Activated CD4-positive, alpha-beta T cell treated with anti-CD3 and anti-CD28 coated beads for 48 hours (primary cell): ENCODE measurements around the gene TMEM131L.
"Not testable (repeated sequence)": the region's sequence is repeated elsewhere in the genome, so short reads cannot be mapped to it uniquely, and the experiment has no call there.

Experiments used
- DNase-seq: peaks from one replicate; pipeline ENCODE4 v3.0.0-alpha.2; 2020

The TMEM131L gene

GRCh38 chr4:153545822-153546221, 79.7 kb downstream of the TMEM131L start:
- no peak for DNase-seq

- DNase-seq = no peak
Observed at GRCh38 chr4:153546280-153546679, 80.1 kb downstream of the TMEM131L start.

GRCh38 chr4:153547520-153547919, 81.4 kb downstream of the TMEM131L start:
- DNase-seq = no peak

- DNase-seq = not testable (repeated sequence)
Observed at GRCh38 chr4:153548907-153549306, 82.7 kb downstream of the TMEM131L start.

- DNase-seq = peak; percentile 32
Observed at GRCh38 chr4:153549405-153549804, 83.2 kb downstream of the TMEM131L start.

GRCh38 chr4:153553155-153553818, 87.1 kb downstream of the TMEM131L start:
- DNase-seq = no peak

GRCh38 chr4:153553819-153554170, 87.6 kb downstream of the TMEM131L start:
- DNase-seq = no peak

- DNase-seq = no peak
Observed at GRCh38 chr4:153555730-153556434, 89.7 kb downstream of the TMEM131L start.

- no peak for DNase-seq
Observed at GRCh38 chr4:153556435-153556815, 90.3 kb downstream of the TMEM131L start.

GRCh38 chr4:153560908-153561307, 94.7 kb downstream of the TMEM131L start:
- DNase-seq = no peak

- no peak for DNase-seq
Observed at GRCh38 chr4:153564630-153565525, 98.7 kb downstream of the TMEM131L start.

GRCh38 chr4:153566631-153567150, 100.5 kb downstream of the TMEM131L start:
- DNase-seq = no peak

- not testable (repeated sequence) for DNase-seq
Observed at GRCh38 chr4:153567660-153568059, 101.5 kb downstream of the TMEM131L start.

- DNase-seq = no peak
Observed at GRCh38 chr4:153570228-153570973, 104.2 kb downstream of the TMEM131L start.

GRCh38 chr4:153571006-153571545, 104.9 kb downstream of the TMEM131L start:
- no peak for DNase-seq

GRCh38 chr4:153572609-153573008, 106.4 kb downstream of the TMEM131L start:
- no peak for DNase-seq

GRCh38 chr4:153573221-153573620, 107.1 kb downstream of the TMEM131L start:
- DNase-seq = no peak

GRCh38 chr4:153573881-153574802, 108.0 kb downstream of the TMEM131L start:
- peak; percentile 60 for DNase-seq

GRCh38 chr4:153576443-153576774, 110.2 kb downstream of the TMEM131L start:
- no peak for DNase-seq

- no peak for DNase-seq
Observed at GRCh38 chr4:153577053-153577452, 110.9 kb downstream of the TMEM131L start.

- DNase-seq = no peak
Observed at GRCh38 chr4:153579410-153579809, 113.2 kb downstream of the TMEM131L start.
